ENCODE results near the gene KRT10.

Gene KRT10

GRCh38 chr17:40803617-40804082 lies 18.8 kb downstream of the KRT10 start:
- DNase-seq (ENCODE audit: low spot score) = peak; percentile 59

DNA sequence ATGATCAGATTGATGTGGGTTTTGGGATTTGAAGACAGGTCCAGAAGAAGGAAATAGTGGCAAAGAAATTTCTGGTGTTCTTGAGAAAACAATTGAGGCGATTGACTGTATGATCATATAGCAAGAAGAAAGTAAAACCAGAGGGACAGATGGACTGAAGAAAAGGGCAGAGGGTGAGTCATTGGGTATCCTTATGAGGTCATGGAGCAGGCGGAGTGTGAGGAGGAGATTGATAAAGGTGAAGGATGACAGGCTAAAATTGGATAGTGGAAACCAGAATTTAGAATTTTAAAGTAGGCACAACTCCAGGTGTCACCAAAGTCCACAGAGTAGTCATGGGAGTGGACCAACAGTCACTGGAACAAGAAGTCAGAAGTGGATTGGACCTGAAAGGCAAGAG lies 21.3 kb downstream of the KRT10 start:
- no peak for DNase-seq (ENCODE audit: low spot score)

- no peak for DNase-seq (ENCODE audit: low spot score)
Measured at GRCh38 chr17:40800381-40800780, 22.0 kb downstream of the KRT10 start.

GRCh38 chr17:40799859-40800258 lies 22.6 kb downstream of the KRT10 start, which contains the start of gene KRT28:
Gene KRT28, minus strand, starts transcription at chr17:40799959. Its CDS starts 66 bp downstream, at chr17:40799893.
- no peak for DNase-seq (ENCODE audit: low spot score)

GRCh38 chr17:40796846-40797245 lies 25.6 kb downstream of the KRT10 start:
- no peak for DNase-seq (ENCODE audit: low spot score)

- DNase-seq (ENCODE audit: low spot score) = no peak
Measured at GRCh38 chr17:40795019-40795667, 27.3 kb downstream of the KRT10 start.

DNA sequence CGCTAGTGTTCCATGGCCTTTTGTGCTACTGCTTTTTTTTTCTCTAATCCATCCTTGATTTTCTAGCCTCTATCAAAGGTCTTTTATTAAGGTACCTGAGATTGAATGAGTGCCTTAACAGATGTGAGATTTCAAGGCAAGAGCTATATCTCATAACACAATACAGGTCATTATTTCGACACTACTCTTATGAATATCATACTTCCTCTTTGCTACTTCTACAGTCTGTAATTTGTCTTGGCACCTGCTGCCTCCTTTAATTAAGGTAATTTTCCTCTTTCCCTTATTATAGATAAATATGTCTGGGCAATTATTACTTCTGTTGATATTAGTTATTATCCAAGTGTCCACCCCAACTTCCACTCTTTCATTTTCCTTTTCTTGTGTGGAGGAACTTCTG lies 27.9 kb downstream of the KRT10 start:
- no peak for DNase-seq (ENCODE audit: low spot score)

DNA sequence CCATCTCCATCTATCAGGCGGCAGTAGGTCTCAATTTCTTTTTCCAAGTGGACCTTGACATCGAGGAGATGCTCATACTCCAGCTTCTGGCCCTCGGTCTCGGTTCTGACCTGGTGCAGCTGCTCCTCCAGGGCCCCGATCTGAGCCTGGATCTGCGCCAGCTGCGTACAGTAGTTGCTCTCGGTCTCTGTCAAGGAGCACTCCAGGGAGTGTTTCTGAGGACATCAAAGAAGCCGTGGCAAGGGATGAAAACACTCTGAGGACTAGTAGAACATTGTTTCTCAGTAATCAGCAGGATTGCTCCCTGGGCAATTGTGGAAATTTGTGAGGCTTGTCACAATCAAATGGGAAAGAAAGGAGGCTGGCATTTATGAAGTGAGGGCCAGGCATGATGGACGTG lies 28.6 kb downstream of the KRT10 start:
- DNase-seq (ENCODE audit: low spot score) = no peak

GRCh38 chr17:40791787-40792436 lies 30.5 kb downstream of the KRT10 start:
- peak; percentile 14 for DNase-seq (ENCODE audit: low spot score)

GRCh38 chr17:40791111-40791510 lies 31.3 kb downstream of the KRT10 start:
- DNase-seq (ENCODE audit: low spot score) = no peak

- no peak for DNase-seq (ENCODE audit: low spot score)
Measured at GRCh38 chr17:40782450-40782849, 40.0 kb downstream of the KRT10 start, which contains the start of gene KRT27. Gene KRT27, minus strand, starts transcription at chr17:40782550. Its CDS starts 57 bp downstream, at chr17:40782493.

DNA sequence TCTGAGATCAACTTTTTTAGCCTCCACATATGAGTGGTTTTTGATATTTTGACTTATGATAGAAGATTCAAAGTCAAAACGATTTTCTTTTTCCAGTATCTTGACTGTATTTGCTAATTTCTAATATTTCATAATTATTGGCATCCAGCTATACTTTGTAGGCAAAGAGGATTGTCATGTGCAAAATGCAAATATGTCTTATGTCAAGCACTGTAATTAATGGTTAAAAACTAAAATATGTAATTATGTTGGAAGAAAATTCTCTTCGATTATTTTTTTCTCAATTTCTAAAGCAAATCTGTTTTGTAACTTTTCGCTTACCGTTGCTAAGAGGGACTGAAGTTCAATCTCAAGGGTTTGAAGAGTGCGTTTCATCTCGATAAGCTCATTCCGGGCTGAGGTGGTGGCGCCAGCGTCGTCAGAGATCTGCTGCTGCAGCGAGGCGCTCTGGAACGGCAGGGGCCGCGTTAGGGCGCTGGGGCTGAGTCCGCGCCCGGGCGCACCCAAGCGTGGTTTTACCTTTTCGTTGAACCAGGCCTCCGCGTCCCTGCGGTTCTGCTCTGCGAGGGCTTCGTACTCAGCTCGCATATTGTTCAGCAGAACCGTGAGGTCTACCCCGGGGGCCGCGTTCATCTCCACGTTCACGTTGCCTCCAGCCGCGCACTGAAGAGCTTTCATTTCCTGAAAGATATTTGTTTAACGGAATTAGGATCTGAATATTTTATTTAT lies 43.1 kb downstream of the KRT10 start:
- no peak for DNase-seq (ENCODE audit: low spot score)

DNA sequence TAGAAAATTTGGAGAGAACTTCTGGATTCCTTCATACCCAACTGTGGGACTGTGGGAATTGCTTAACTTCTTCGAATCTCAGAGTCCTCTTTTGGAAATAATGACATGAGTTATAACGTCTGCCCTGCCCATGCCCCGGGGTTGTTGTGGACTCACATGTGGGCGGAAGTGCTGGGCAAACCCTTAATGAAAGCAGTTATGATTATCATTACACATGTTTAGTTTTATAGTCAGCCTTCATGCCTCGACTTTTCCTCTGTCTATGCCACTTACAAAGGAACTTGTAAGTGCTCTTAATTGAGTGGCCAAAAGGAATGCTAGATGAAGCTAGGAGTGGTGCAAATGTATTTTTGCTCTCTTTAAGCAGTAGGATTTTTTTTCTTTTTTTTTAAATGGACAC lies 44.0 kb downstream of the KRT10 start:
- no peak for DNase-seq (ENCODE audit: low spot score)

GRCh38 chr17:40777971-40778370 lies 44.4 kb downstream of the KRT10 start:
- DNase-seq (ENCODE audit: low spot score) = no peak

GRCh38 chr17:40777459-40777858 lies 45.0 kb downstream of the KRT10 start:
- DNase-seq (ENCODE audit: low spot score) = no peak

DNA sequence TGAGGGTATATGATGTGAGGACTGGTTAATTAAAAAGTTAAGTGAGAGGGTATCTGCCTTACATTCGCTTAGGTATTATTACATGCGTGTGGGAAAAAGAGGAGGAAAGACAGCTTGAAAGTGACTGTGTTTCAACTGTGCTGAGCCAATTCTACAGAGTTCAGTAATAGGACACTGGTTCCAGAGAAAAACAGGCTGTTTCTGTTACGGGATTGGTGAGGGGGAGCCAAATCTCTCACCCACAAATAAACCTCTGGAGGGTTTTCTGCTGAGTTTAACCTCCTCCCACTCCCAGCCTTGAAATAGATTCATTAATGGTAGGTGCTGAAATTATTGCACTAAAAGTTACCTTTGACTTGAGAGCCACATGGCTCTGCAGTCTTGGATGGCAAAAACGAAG lies 46.5 kb downstream of the KRT10 start:
- no peak for DNase-seq (ENCODE audit: low spot score)

GRCh38 chr17:40772101-40772500 lies 50.3 kb downstream of the KRT10 start, which contains the start of gene KRT26:
Gene KRT26, minus strand, starts transcription at chr17:40772201. Its CDS starts 88 bp downstream, at chr17:40772113.
- DNase-seq (ENCODE audit: low spot score) = no peak
